ENCODE data around the gene GRIFIN. TPM values are rescaled to one million over a fixed set of nuclear protein-coding genes. Genes with fewer than 3 reads are reported as not detected.

GRIFIN gene
- total RNA-seq (not detected), polyA plus RNA-seq (ENCODE audit: insufficient read depth, low read depth, low replicate concordance) (not detected)
- long read RNA-seq, donor 1 = 0 reads
- long read RNA-seq, donor 2 = 0 reads

GRCh38 chr7:2476298-2476697, at the start of gene GRIFIN:
Gene GRIFIN (minus strand): TSS chr7:2476398. CDS start chr7:2476383, 15 bp downstream.
- Histone ChIP-seq H3K4me3 (no peak within 1 kb of the TSS), H3K4me1 (peaks cover 19% of the 10 kb centered on the region), H3K27me3 (no peaks in the 10 kb centered on the region), H3K36me3 (ENCODE audit: low read depth, missing control alignments) (no peaks in the 10 kb centered on the region), H3K27ac (no peak within 1 kb of the TSS), H3K9me3 (no peaks in the 10 kb centered on the region)
- DNase-seq = no peak
- TF ChIP-seq POLR2A (IDR thresholded peaks at IDR 0.05) (no peak), CTCF (IDR thresholded peaks at IDR 0.05) (no peak)
- intact Hi-C loops (cut with DNase I; ENCODE audit: low total_unique reads) = loop anchor here (10.0 kb wide), 1 partner anchor 79 kb away; the partner anchor contains the start of genes BRAT1 and IQCE
- WGBS, 2 donors = 66 to 77% methylated on average over 5 to 9 of the region's 16 CpGs

GRCh38 chr7:2524808-2525657, 48.8 kb upstream of the GRIFIN start:
- no peak overlapping the region for H3K27ac ChIP-seq

GRCh38 chr7:2523941-2524807, 48.0 kb upstream of the GRIFIN start:
- no peaks in the 10 kb centered on the region for H3K36me3 ChIP-seq (ENCODE audit: low read depth, missing control alignments)
- no peak for TF ChIP-seq CTCF (IDR thresholded peaks at IDR 0.05)
- no peak for TF ChIP-seq POLR2A (IDR thresholded peaks at IDR 0.05)
- DNase-seq = peak; percentile 91
- no peaks in the 10 kb centered on the region for H3K9me3 ChIP-seq
- intact Hi-C loops (cut with DNase I; ENCODE audit: low total_unique reads) = no loop called here
- no peaks in the 10 kb centered on the region for H3K27me3 ChIP-seq
- peak overlapping the region in 1 of 2 donors; percentile 2 for H3K27ac ChIP-seq
- H3K4me3 ChIP-seq = no peak overlapping the region
- peaks cover 48% of the 10 kb centered on the region for H3K4me1 ChIP-seq
- 64 to 85% methylated on average over 21 to 51 of the region's 51 CpGs for WGBS, 2 donors

More at GRCh38 chr7:2524808-2525657, 48.8 kb upstream of the GRIFIN start:
- Histone ChIP-seq H3K4me3 (no peak overlapping the region), H3K36me3 (ENCODE audit: low read depth, missing control alignments) (no peaks in the 10 kb centered on the region), H3K27me3 (no peaks in the 10 kb centered on the region), H3K9me3 (no peaks in the 10 kb centered on the region), H3K4me1 (peaks cover 54% of the 10 kb centered on the region)
- intact Hi-C loops (cut with DNase I; ENCODE audit: low total_unique reads) = no loop called here
- TF ChIP-seq CTCF (IDR thresholded peaks at IDR 0.05) (no peak), POLR2A (IDR thresholded peaks at IDR 0.05) (no peak)
- 85 to 87% methylated on average over 20 to 49 of the region's 53 CpGs for WGBS, 2 donors
- no peak for DNase-seq

- H3K36me3 ChIP-seq (ENCODE audit: low read depth, missing control alignments) = no peaks in the 10 kb centered on the region
Observed at GRCh38 chr7:2523461-2523936, 47.3 kb upstream of the GRIFIN start.

More at GRCh38 chr7:2523461-2523936, 47.3 kb upstream of the GRIFIN start:
- 58% methylated on average over 10 of the region's 22 CpGs; no CpG with 5 or more reads in 1 of the 2 donors for WGBS, 2 donors
- peak overlapping the region in 1 of 2 donors; percentile 2 for H3K27ac ChIP-seq
- DNase-seq = no peak
- TF ChIP-seq POLR2A (IDR thresholded peaks at IDR 0.05) (no peak), CTCF (IDR thresholded peaks at IDR 0.05) (no peak)
- H3K27me3 ChIP-seq = no peaks in the 10 kb centered on the region
- no peaks in the 10 kb centered on the region for H3K9me3 ChIP-seq
- H3K4me1 ChIP-seq = peaks cover 48% of the 10 kb centered on the region
- H3K4me3 ChIP-seq = no peak overlapping the region
- intact Hi-C loops (cut with DNase I; ENCODE audit: low total_unique reads) = no loop called here

Data from testis (tissue), 5 donors.